Fibroblast of peridontal ligament (primary cell): ENCODE data around the gene CCL13.

Source experiments
- DNase-seq: peaks from one replicate; pipeline ENCODE4 v3.0.0-alpha.2; 2010; ENCODE audit errors: extremely low read depth

CCL13 gene

DNA sequence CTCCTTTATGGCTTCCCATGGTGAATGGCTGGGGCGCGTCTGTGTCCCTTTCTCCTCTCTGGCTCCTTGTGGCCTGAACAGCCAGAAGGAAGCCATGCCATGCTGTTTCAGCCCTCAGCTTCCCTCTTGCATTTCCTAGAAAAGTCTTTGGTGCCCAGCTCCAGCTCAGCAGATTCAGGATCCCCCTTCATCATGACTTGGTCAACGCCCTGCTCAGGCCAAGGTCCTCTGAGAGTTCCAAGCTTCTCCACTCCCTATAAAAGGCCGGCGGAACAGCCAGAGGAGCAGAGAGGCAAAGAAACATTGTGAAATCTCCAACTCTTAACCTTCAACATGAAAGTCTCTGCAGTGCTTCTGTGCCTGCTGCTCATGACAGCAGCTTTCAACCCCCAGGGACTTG, at the start of gene CCL13:
Gene CCL13 (plus strand): TSS at position 287 of the 400 bp plus-strand sequence. CDS start 47 bp downstream, at position 334.
- no peak for DNase-seq

GRCh38 chr17:34307110-34307509, 49.2 kb upstream of the CCL13 start:
- peak; percentile 88 for DNase-seq

GRCh38 chr17:34308371-34308770, 47.9 kb upstream of the CCL13 start:
- DNase-seq: peak; percentile 25

DNA sequence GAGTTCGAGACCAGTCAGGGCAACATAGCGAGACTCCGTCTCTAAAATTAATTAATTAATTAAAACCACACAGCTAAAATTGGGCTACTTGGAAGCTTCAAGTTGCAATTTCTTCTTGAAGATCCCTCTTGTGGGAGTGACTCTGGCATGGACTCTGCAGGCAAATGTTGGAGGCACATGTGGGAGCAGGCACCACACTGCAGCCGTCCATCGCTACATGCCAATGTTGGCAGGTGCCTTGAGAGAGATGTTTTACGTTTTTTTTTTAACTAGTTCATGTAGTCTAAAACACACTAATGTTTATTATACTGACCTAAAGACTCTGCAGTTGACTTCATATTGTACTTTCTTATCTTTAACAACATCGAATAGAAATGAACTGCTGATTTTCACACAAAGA, 45.0 kb upstream of the CCL13 start:
- no peak for DNase-seq

- peak; percentile 91 for DNase-seq
Measured at GRCh38 chr17:34312080-34312479, 44.2 kb upstream of the CCL13 start.

DNA sequence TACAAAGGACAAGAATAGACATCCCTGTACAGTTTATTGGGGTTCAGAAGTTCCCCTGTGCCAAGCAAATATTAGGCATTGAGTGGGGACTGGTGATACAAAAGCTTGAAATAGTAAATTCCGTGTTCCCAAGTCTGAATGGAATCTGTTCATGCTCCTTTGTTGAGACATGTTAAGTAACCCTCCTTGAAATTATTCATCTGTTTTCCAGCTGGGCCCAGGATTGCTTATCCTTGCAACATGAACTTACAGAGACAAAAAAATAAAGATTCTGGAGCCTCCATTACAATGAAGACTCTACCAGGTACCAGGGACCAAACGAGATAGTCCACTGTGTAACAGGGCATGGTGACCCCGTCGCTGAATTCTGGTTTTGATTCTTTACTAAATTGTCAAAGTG, 43.1 kb upstream of the CCL13 start:
- DNase-seq: peak; percentile 68

DNA sequence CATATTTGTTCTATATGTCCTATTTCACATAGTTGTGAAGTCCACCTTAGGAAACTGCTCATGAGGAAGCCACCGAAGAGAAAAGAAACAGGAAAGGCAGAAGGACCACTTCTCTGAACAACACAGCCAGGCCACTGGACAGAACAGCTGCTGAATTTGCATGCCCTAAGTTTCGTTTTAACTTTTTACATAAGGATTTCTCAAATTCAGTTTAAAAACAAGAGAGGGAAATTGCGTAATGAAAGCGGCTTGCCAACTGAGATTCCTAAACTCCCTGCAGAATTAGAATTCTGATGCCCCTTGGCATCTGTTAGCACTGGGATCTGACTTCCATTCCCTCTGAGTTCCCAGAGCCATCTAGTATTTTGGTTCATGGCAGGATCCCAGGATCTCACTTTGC, 42.0 kb upstream of the CCL13 start:
- peak; percentile 96 for DNase-seq

DNA sequence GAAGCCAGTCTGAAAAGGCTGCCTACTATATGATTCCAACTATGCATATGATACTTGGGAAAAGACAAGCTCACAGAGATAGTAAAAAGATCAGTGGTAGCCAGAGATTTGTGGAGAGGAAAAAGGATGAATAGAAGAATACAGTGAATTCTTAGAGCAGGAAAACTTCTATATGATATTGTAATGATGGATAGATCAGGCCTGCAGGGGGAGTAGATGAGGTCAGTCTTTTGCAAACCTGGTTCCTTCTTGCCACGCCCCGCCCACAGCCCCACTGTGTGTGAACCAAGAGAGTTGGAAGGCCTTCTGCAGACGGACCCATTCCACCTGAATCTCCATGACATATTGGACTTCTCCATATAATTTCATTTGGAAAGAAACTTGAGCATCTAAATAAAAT, 37.8 kb upstream of the CCL13 start:
- DNase-seq: no peak

DNA sequence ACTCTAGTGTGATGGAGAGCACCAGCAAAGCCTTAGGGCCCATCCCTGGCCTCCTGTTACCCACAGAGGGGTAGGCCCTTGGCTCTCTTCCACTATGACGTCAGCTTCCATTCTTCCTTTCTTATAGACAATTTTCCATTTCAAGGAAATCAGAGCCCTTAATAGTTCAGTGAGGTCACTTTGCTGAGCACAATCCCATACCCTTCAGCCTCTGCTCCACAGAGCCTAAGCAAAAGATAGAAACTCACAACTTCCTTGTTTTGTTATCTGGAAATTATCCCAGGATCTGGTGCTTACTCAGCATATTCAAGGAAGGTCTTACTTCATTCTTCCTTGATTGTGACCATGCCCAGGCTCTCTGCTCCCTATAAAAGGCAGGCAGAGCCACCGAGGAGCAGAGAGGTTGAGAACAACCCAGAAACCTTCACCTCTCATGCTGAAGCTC, 37.2 kb upstream of the CCL13 start, which contains the start of gene CCL8:
Gene CCL8 (plus strand): TSS at position 397 of the 445 bp plus-strand sequence. CDS start 67 bp downstream, outside the sequence.
- DNase-seq: peak; percentile 38

- DNase-seq: no peak
Measured at GRCh38 chr17:34321964-34322363, 34.3 kb upstream of the CCL13 start.

- peak; percentile 40 for DNase-seq
Measured at GRCh38 chr17:34327580-34327979, 28.7 kb upstream of the CCL13 start.

DNA sequence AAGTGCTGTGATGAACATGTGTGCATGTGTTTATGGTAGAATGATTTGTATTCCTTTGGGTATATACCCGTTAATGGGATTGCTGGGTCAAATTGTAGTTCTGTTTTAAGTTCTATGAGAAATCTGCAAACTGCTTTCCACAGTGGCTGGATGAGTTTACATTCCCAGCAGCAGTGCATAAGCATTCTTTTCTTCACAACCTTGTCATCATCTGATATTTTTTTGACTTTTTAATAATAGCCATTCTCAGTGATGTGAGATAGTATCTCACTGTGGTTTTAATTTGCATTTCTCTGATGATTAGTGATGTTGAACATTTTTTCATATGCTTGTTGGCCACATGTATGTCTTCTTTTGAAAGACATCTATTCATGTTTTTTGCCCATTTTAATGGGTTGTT, 18.6 kb upstream of the CCL13 start:
- no peak for DNase-seq

GRCh38 chr17:34339138-34339770, 17.0 kb upstream of the CCL13 start:
- no peak for DNase-seq

DNA sequence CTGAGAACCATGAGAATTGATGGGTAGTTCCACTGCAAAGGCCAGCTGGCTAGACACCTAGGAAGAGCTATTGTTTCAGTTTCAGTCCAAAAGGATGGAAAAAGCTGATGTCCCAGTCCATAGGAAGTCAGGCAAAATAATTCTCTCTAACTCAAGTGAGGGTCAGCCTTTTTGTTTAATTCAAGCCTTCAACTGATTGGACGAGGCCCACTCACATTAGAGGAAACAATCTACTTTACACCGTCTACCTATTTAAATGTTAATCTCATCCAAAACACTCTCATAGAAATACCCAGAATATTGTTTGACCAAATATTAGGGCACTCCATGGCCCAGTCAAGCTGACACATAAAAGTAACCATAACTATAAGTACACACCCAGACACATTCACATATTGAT, 14.4 kb upstream of the CCL13 start:
- DNase-seq: no peak

DNA sequence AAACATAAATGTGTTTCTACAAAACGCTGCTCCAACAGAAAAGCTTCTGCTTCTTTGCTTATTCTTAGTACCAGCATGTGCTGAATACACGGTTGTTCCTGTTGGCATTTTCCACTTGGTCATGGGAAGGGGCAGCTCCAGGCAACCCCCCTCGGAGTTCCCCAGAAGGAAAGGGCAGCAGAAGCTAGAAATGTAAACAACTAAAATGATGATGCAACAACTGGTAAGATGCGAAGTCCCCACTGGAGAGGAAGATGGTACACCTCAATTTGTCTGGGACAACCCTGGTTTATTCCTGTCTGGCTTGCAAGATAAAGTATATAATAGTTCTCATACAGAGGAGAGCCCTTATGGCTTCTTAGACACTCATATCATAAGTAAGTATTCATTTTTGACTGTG, 9.2 kb upstream of the CCL13 start:
- no peak for DNase-seq

DNA sequence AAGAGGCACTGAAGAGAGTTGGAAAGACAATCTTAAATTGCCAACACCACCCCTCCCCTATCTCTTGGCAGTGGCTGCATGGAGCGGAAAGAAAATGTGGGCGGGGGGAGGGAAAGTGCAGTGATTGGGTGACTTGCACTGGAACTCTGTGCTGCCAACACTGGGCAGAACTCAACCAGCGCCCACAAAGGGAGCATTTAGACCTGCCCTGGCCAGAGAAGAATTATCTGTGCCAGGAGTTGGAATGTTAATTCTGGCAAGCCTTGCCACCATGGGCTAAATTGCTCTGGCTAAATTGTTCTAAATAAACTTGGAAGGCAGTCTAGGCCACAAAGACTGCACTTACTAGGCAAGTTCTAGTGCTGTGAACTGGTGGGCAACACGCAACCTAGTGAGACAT, 6.5 kb upstream of the CCL13 start:
- no peak for DNase-seq

DNA sequence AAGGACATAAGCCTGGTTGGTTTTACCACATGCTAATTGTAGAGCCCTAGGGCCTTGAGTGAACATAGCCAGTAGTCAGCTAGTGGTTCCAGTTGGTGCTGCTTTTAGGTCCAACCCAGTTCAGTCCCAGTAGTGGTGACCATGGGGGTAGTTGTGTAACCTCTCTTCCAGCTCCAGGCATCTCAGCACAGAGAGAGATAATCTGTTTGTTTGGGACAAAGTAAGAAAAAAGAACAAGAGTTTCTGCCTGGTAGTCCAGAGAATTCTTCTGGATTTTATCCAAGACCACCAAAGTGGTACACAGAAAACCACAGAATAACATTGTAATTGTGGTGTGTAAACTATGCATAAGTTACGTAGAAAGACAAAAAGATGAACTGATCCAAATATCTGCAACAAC, 5.2 kb upstream of the CCL13 start:
- peak; percentile 5 for DNase-seq

DNA sequence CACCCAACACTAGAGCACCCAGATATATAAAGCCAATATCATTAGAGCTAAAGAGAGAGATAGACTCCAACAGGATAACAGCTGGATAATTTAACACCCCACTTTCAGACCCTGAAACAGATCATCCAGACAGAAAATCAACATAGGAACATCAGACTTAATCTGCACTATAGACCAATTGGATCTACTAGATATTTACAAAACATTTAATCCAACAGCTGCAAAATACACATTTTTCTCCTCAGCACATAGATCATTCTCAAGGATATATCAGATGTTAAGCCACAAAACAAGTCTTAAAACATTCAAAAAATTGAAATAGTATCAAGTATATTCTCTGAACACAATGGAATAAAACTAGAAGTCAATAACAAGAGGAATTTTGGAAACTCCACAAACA, 4.1 kb upstream of the CCL13 start:
- no peak for DNase-seq

DNA sequence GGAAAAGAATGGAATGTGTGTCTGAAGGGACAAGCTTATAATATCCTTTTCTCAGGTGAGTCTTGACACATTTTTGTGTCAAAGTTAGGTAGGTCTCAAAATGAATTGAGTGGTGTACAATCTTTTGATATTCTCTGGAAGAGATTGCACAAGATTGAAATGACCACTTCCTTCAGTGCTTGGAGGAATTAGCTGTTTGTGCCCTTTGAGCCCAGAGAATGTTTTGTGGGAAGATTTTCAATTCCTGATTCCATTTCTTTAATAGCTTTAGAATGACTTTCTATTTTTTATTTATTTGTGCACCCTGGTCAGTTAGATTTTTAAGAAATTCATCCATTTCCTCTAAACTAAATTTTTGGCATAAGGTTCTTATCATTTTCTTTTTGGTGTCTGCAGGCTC, 1.6 kb upstream of the CCL13 start:
- DNase-seq: peak; percentile 49

DNA sequence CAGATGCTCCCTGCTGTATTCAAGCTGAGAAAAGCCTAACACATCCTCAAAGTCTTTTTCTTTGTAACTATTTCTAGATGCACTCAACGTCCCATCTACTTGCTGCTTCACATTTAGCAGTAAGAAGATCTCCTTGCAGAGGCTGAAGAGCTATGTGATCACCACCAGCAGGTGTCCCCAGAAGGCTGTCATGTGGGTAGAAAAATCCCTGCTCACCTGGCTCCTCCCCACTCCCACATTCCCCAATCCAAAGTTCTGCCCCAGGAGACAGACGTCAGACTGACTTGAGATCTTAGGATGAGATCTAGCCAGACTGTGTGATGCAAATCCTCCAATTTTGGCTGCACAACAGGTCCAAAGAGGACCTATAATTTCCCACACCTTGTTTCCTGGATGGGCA, 1.1 kb downstream of the CCL13 start:
- DNase-seq: no peak

- DNase-seq: no peak
Measured at GRCh38 chr17:34358631-34359030, 2.4 kb downstream of the CCL13 start.

GRCh38 chr17:34360601-34361270, 4.5 kb downstream of the CCL13 start:
- DNase-seq: no peak

- peak; percentile 81 for DNase-seq
Measured at GRCh38 chr17:34361478-34362061, 5.3 kb downstream of the CCL13 start.
